ENCODE data around the gene HPD. TPM values are rescaled to one million over a fixed set of nuclear protein-coding genes. Genes with fewer than 3 reads are reported as not detected.

The HPD gene
- polyA plus RNA-seq, 1 of the 3 experiments (the other 2 are of a cell fraction): 1.9 TPM

DNA sequence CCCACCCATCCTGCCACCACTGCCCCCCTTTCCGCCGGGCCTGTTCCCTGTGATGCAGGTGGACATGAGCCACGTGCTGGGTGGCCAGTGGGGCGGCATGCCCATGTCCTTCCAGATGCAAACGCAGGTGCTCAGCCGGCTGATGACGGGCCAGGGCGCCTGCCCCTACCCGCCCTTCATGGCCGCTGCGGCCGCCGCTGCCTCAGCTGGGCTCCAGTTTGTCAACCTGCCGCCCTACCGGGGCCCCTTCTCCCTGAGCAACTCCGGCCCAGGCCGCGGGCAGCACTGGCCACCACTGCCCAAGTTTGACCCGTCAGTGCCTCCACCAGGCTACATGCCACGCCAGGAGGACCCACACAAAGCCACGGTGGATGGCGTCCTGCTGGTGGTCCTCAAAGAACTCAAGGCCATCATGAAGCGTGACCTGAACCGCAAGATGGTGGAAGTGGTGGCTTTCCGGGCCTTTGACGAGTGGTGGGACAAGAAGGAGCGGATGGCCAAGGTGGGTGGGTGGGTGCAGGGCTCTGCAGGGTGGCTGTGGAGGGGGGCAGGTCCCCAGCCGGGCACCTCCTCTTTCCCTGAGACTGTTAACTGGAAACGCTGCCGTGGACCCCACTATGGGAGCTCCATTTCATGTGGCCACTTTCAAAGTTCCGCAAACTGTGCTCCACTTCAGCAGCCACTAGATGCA is 44.1 kb downstream of the HPD start:
- ChIA-PET POLR2A (no interaction called here), CTCF (interaction anchor here (1.4 to 18.3 kb wide), 2 partner anchors 8 to 20 kb away, joined by 5 to 675 read pairs; partner anchors contain the start of gene RHOF)
- H3K79me2 ChIP-seq (ENCODE audit: insufficient read depth): peaks cover 65% of the 10 kb centered on the region
- no peak overlapping the region for H3K9ac ChIP-seq
- no peak for DNase-seq
- peaks cover 15% of the 10 kb centered on the region for H3F3A ChIP-seq (replicated peaks; ENCODE audit: insufficient read depth)
- H3K27me3 ChIP-seq (ENCODE audit: insufficient read depth): no peaks in the 10 kb centered on the region
- H3K4me1 ChIP-seq (ENCODE audit: control insufficient read depth in 1 of 2, insufficient read depth in 2 of 2, low read depth in 1 of 2, low read length in 1 of 2): peaks cover 17 to 18% of the 10 kb centered on the region in 2 experiments; a peak in 2 of 4 replicates
- no peak overlapping the region for H3K4me2 ChIP-seq
- no peak overlapping the region for H3K4me3 ChIP-seq (ENCODE audit: low read depth in 2 of 2, low read length in 1 of 2)
- H3K9me3 ChIP-seq: no peaks in the 10 kb centered on the region
- no peak overlapping the region for H2AFZ ChIP-seq (ENCODE audit: low read depth)
- no peak overlapping the region for H3K27ac ChIP-seq (ENCODE audit: low read depth in 2 of 2, low read length in 1 of 2)
- no peaks in the 10 kb centered on the region for H3K9me2 ChIP-seq
- TF ChIP-seq, protein P1, sequence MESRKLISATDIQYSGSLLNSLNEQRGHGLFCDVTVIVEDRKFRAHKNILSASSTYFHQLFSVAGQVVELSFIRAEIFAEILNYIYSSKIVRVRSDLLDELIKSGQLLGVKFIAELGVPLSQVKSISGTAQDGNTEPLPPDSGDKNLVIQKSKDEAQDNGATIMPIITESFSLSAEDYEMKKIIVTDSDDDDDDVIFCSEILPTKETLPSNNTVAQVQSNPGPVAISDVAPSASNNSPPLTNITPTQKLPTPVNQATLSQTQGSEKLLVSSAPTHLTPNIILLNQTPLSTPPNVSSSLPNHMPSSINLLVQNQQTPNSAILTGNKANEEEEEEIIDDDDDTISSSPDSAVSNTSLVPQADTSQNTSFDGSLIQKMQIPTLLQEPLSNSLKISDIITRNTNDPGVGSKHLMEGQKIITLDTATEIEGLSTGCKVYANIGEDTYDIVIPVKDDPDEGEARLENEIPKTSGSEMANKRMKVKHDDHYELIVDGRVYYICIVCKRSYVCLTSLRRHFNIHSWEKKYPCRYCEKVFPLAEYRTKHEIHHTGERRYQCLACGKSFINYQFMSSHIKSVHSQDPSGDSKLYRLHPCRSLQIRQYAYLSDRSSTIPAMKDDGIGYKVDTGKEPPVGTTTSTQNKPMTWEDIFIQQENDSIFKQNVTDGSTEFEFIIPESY (IDR thresholded peaks at IDR 0.05; ENCODE audit: borderline replicate concordance, low read depth): no peak
- TF ChIP-seq MEF2A (IDR thresholded peaks at IDR 0.05; ENCODE audit: borderline replicate concordance, low read depth): no peak
- TF ChIP-seq NFIC (IDR thresholded peaks at IDR 0.05; ENCODE audit: borderline replicate concordance): no peak
- TF ChIP-seq, protein P2, sequence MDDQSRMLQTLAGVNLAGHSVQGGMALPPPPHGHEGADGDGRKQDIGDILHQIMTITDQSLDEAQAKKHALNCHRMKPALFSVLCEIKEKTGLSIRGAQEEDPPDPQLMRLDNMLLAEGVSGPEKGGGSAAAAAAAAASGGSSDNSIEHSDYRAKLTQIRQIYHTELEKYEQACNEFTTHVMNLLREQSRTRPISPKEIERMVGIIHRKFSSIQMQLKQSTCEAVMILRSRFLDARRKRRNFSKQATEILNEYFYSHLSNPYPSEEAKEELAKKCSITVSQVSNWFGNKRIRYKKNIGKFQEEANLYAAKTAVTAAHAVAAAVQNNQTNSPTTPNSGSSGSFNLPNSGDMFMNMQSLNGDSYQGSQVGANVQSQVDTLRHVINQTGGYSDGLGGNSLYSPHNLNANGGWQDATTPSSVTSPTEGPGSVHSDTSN (IDR thresholded peaks at IDR 0.05): no peak
- TF ChIP-seq, protein P3, sequence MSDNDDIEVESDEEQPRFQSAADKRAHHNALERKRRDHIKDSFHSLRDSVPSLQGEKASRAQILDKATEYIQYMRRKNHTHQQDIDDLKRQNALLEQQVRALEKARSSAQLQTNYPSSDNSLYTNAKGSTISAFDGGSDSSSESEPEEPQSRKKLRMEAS (IDR thresholded peaks at IDR 0.05; ENCODE audit: low read depth): no peak
- TF ChIP-seq, protein P4, sequence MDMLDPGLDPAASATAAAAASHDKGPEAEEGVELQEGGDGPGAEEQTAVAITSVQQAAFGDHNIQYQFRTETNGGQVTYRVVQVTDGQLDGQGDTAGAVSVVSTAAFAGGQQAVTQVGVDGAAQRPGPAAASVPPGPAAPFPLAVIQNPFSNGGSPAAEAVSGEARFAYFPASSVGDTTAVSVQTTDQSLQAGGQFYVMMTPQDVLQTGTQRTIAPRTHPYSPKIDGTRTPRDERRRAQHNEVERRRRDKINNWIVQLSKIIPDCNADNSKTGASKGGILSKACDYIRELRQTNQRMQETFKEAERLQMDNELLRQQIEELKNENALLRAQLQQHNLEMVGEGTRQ (IDR thresholded peaks at IDR 0.05; ENCODE audit: borderline replicate concordance, low read depth, low read length): no peak
- TF ChIP-seq, protein P5, sequence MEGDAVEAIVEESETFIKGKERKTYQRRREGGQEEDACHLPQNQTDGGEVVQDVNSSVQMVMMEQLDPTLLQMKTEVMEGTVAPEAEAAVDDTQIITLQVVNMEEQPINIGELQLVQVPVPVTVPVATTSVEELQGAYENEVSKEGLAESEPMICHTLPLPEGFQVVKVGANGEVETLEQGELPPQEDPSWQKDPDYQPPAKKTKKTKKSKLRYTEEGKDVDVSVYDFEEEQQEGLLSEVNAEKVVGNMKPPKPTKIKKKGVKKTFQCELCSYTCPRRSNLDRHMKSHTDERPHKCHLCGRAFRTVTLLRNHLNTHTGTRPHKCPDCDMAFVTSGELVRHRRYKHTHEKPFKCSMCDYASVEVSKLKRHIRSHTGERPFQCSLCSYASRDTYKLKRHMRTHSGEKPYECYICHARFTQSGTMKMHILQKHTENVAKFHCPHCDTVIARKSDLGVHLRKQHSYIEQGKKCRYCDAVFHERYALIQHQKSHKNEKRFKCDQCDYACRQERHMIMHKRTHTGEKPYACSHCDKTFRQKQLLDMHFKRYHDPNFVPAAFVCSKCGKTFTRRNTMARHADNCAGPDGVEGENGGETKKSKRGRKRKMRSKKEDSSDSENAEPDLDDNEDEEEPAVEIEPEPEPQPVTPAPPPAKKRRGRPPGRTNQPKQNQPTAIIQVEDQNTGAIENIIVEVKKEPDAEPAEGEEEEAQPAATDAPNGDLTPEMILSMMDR (IDR thresholded peaks at IDR 0.05): no peak
- TF ChIP-seq GABPA (IDR thresholded peaks at IDR 0.05; ENCODE audit: low read depth): no peak
- no peak for TF ChIP-seq RAD21 (IDR thresholded peaks at IDR 0.05; ENCODE audit: low read length)
- TF ChIP-seq MXI1 (IDR thresholded peaks at IDR 0.05; ENCODE audit: low read depth, low read length): no peak
- TF ChIP-seq TCF12 (IDR thresholded peaks at IDR 0.05): no peak
- no peak for TF ChIP-seq RXRA (IDR thresholded peaks at IDR 0.05; ENCODE audit: borderline replicate concordance, low read depth)
- 96% methylated on average over 27 of the region's 31 CpGs for WGBS (ENCODE audit: low lambda C conversion rate)
- H3K36me3 ChIP-seq (replicated peaks in 1 of 2; ENCODE audit: control insufficient read depth in 1 of 2, insufficient read depth in 2 of 2, low read length in 1 of 2): peaks cover 47 to 53% of the 10 kb centered on the region in 2 experiments
- H4K20me1 ChIP-seq (ENCODE audit: insufficient read depth): peaks cover 41% of the 10 kb centered on the region
